ENCODE results near the gene CAD. TPM values are rescaled to one million over a fixed set of nuclear protein-coding genes. Genes with fewer than 3 reads are reported as not detected.

The CAD gene
- total RNA-seq, 1 donor from 2014 or later, result 25.0 TPM

DNA sequence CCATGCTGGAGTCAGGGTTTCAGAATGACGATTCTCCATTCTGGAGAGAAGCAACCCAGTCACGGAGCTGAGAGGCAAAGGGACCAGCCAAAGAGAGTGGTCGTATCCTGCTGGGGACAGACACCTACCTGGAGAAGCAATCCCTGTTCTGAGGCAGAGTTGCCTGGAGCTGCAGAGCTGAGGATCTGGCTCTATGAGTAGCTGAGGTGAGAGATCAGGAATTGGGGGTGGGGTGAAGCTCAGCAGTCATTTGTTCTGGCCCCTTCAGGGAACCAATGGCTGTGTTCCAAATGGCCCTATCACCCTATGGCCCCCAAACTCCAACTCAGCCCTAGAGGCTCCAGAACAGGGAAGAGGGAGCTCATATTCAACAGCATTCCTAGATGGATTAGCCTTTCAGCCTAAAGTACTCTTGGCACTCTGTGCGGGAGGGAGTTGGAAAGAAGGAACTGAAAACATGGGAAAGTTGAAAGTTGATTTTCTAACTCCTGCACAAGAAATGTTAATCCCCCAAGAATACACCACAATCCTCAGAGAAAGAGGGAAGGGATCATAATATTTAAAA is 8.6 kb upstream of the CAD start:
- peaks cover 17% of the 10 kb centered on the region for H3K4me1 ChIP-seq
- DNase-seq (ENCODE audit: extremely low spot score in 2 of 2), result no peak
- peaks cover 0 to 32% of the 10 kb centered on the region in 2 donors for H3K36me3 ChIP-seq
- H3K27me3 ChIP-seq, result no peaks in the 10 kb centered on the region
- no peak overlapping the region for H3K4me3 ChIP-seq
- H3K9me3 ChIP-seq, result no peaks in the 10 kb centered on the region
- TF ChIP-seq POLR2A (IDR thresholded peaks at IDR 0.05), result no peak
- TF ChIP-seq, protein P1, sequence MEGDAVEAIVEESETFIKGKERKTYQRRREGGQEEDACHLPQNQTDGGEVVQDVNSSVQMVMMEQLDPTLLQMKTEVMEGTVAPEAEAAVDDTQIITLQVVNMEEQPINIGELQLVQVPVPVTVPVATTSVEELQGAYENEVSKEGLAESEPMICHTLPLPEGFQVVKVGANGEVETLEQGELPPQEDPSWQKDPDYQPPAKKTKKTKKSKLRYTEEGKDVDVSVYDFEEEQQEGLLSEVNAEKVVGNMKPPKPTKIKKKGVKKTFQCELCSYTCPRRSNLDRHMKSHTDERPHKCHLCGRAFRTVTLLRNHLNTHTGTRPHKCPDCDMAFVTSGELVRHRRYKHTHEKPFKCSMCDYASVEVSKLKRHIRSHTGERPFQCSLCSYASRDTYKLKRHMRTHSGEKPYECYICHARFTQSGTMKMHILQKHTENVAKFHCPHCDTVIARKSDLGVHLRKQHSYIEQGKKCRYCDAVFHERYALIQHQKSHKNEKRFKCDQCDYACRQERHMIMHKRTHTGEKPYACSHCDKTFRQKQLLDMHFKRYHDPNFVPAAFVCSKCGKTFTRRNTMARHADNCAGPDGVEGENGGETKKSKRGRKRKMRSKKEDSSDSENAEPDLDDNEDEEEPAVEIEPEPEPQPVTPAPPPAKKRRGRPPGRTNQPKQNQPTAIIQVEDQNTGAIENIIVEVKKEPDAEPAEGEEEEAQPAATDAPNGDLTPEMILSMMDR (IDR thresholded peaks at IDR 0.05), result no peak
- TF ChIP-seq POLR2AphosphoS5 (IDR thresholded peaks at IDR 0.05; ENCODE audit: insufficient read depth in 1 of 2, low read depth in 1 of 2), result no peak
- intact Hi-C loops (cut with DNase I), result no loop called here
- no peak overlapping the region for H3K27ac ChIP-seq

- Histone ChIP-seq H3K4me1 (peaks cover 20% of the 10 kb centered on the region), H3K27me3 (no peaks in the 10 kb centered on the region), H3K9me3 (no peaks in the 10 kb centered on the region), H3K27ac (no peak overlapping the region), H3K36me3 (peaks cover 0 to 20% of the 10 kb centered on the region in 2 donors), H3K4me3 (no peak overlapping the region)
- DNase-seq (ENCODE audit: extremely low spot score in 2 of 2), result no peak
- TF ChIP-seq, protein P1 (IDR thresholded peaks at IDR 0.05), result no peak
- TF ChIP-seq POLR2AphosphoS5 (IDR thresholded peaks at IDR 0.05; ENCODE audit: insufficient read depth in 1 of 2, low read depth in 1 of 2), result no peak
- no peak for TF ChIP-seq POLR2A (IDR thresholded peaks at IDR 0.05)
- intact Hi-C loops (cut with DNase I), result no loop called here
Observed at GRCh38 chr2:27209621-27210401, 7.4 kb upstream of the CAD start.

DNA sequence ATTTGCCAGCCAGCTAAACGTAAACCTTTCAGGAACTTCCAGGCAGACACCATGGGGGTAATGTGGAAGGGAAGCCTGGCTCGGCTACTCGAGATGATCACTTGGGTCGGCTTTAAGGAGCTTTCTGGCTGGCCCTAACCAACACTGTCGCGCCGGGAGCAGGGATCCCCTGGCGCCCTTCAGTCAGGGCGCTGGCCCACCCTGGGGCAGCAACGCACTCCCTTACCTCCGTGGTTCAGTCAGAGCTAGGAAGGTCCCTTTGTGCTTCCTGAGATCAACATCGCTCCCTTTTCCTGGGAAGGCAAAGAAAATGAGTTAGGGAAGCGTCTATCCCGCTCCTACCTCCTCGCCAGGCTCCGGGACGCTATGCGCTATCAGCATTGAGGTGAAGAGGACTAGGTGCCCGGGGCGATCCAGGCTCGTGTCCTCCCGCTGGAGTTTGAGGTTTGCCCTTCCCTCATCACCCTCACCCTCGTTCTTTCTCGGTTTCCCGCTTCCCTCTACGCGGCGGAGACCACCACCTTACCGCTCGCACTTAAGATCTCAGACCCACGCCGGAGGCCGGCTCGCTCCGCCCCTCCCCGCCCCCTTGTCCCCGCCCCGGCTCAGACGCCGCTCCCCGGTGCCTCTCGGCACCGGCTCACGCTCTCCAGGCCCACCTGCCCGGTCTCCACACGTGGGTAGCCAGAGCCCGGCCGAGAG is 5.8 kb upstream of the CAD start:
- no peak for DNase-seq (ENCODE audit: extremely low spot score in 2 of 2)
- H3K4me1 ChIP-seq, result peaks cover 20% of the 10 kb centered on the region
- intact Hi-C loops (cut with DNase I), result no loop called here

GRCh38 chr2:27211943-27212625 is 5.1 kb upstream of the CAD start, which contains the start of the genes ATRAID and SLC5A6:
ATRAID (plus strand) TSS chr2:27212041; CDS start chr2:27212369, 328 bp downstream.
SLC5A6 (minus strand) TSS chr2:27212268; CDS start chr2:27207650, 4,618 bp downstream.
- peaks cover 20% of the 10 kb centered on the region for H3K4me1 ChIP-seq
- H3K27me3 ChIP-seq, result no peaks in the 10 kb centered on the region
- intact Hi-C loops (cut with DNase I), result no loop called here
- H3K27ac ChIP-seq, result peak within 1 kb of the TSS; percentile 87
- H3K9me3 ChIP-seq, result no peaks in the 10 kb centered on the region
- H3K4me3 ChIP-seq, result peak within 1 kb of the TSS; percentile 65 to 79
- peak in 1 of 2 donors; percentile 90 for DNase-seq (ENCODE audit: extremely low spot score in 2 of 2)
- peaks cover 0 to 16% of the 10 kb centered on the region in 2 donors for H3K36me3 ChIP-seq
- TF ChIP-seq, protein P1 (IDR thresholded peaks at IDR 0.05), result peak in 1 of 3 experiments; percentile 3
- peak in 1 of 2 donors; percentile 77 for TF ChIP-seq POLR2A (IDR thresholded peaks at IDR 0.05)
- TF ChIP-seq POLR2AphosphoS5 (IDR thresholded peaks at IDR 0.05; ENCODE audit: insufficient read depth in 1 of 2, low read depth in 1 of 2), result peak in 1 of 2 donors; percentile 92

More for the DNA sequence above, 5.8 kb upstream of the CAD start:
- Histone ChIP-seq H3K36me3 (peaks cover 0 to 21% of the 10 kb centered on the region in 2 donors), H3K9me3 (no peaks in the 10 kb centered on the region), H3K4me3 (peak overlapping the region; percentile 65 to 79), H3K27me3 (no peaks in the 10 kb centered on the region), H3K27ac (peak overlapping the region; percentile 87)
- TF ChIP-seq POLR2A (IDR thresholded peaks at IDR 0.05), result no peak
- TF ChIP-seq POLR2AphosphoS5 (IDR thresholded peaks at IDR 0.05; ENCODE audit: insufficient read depth in 1 of 2, low read depth in 1 of 2), result no peak
- TF ChIP-seq, protein P1 (IDR thresholded peaks at IDR 0.05), result no peak
